HL-60 (cell line): ENCODE data around the gene SYVN1.

Experiments
- DNase-seq, 2 experiments: peaks; one replicate each; pipeline ENCODE4 v3.0.0-alpha.2; 2010 to 2020; ENCODE audit warnings: low read depth in 1 of 2, low spot score in 1 of 2
- H3K27ac ChIP-seq: fragments of 250-450 bp; sonication (Bioruptor Pico); replicated peaks from 2 replicates; pipeline ENCODE4 v1.5.1; 2020; ENCODE audit warnings: mild to moderate bottlenecking, moderate library complexity
- H3K27me3 ChIP-seq: fragments of 250-450 bp; sonication (Bioruptor Pico); 2 replicates; pipeline ENCODE4 v1.5.1; 2021; ENCODE audit warnings: mild to moderate bottlenecking, moderate library complexity; ENCODE audit not compliant: insufficient read depth, poor library complexity, severe bottlenecking
- H3K4me3 ChIP-seq: replicated peaks from 2 replicates; pipeline ENCODE4 v1.5.1; 2011; ENCODE audit warnings: mild to moderate bottlenecking, control low read depth, low read length; ENCODE audit not compliant: insufficient read depth
- GABPA ChIP-seq: IDR thresholded peaks from 2 replicates; pipeline ENCODE4 v1.6.1; 2012; ENCODE audit warnings: low read depth
- POLR2AphosphoS5 ChIP-seq: IDR thresholded peaks from 2 replicates; pipeline ENCODE4 v1.6.1; 2012; ENCODE audit warnings: low read depth
- SPI1 ChIP-seq: IDR thresholded peaks from 2 replicates; pipeline ENCODE4 v1.6.1; 2012; ENCODE audit warnings: low read depth, mild to moderate bottlenecking, borderline replicate concordance
- TF ChIP-seq, protein P1 (sequence below): IDR thresholded peaks from one replicate; pipeline ENCODE4 v1.5.1; 2011; ENCODE audit warnings: low read length, control low read depth, inconsistent platforms; ENCODE audit not compliant: insufficient read depth
- TF ChIP-seq, protein P2 (sequence below): IDR thresholded peaks from 2 replicates; pipeline ENCODE4 v1.6.1; 2012; ENCODE audit warnings: low read depth; ENCODE audit not compliant: insufficient replicate concordance

Gene SYVN1

DNA sequence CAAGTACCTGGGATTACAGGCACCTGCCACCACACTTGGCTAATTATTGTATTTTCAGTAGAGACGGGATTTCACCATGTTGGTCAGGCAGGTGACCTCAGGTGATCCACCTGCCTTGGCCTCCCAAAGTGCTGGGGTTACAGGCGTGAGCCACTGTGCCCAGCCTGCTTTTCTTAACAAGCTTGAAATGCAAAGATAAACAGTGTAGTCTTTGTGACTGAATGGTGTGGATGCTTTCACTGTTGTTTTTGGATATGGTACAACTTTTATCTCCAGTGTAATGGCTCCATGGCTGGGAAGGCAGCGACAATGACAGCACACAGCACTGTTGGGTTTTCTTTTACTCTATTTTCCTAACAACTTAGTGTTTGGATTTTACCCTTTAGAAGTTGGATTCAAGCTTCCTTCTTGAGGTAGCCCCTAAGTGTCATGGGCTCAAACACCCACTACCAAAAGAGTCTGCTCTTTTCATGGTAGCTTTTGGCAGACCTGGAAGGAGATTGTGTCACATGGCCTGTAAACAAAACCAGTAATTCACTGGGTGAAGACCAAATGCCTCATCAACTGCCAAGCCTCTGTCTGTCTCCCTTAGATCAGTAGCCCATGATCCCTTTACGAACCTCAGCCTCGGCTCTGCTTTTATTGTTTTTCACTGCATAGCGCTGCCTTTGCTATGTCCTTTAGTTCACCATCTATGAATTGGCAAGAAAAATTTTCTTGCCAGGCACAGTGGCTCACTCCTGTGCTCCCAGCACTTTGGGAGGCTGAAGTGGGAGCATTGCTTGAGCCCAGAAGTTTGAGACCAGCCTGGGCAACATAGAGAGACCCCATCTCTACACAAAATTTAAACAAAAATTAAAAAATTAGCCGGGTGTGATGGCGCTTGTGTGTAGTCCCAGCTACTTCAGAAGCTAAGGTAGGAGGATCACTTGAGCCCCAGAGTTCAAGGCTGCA is 31.9 kb downstream of the SYVN1 start:
- Histone ChIP-seq H3K27ac (no peak overlapping the region), H3K27me3 (no peaks in the 10 kb centered on the region), H3K4me3 (no peak overlapping the region)
- no peak for DNase-seq
- TF ChIP-seq, protein P1, sequence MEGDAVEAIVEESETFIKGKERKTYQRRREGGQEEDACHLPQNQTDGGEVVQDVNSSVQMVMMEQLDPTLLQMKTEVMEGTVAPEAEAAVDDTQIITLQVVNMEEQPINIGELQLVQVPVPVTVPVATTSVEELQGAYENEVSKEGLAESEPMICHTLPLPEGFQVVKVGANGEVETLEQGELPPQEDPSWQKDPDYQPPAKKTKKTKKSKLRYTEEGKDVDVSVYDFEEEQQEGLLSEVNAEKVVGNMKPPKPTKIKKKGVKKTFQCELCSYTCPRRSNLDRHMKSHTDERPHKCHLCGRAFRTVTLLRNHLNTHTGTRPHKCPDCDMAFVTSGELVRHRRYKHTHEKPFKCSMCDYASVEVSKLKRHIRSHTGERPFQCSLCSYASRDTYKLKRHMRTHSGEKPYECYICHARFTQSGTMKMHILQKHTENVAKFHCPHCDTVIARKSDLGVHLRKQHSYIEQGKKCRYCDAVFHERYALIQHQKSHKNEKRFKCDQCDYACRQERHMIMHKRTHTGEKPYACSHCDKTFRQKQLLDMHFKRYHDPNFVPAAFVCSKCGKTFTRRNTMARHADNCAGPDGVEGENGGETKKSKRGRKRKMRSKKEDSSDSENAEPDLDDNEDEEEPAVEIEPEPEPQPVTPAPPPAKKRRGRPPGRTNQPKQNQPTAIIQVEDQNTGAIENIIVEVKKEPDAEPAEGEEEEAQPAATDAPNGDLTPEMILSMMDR = no peak
- TF ChIP-seq, protein P2, sequence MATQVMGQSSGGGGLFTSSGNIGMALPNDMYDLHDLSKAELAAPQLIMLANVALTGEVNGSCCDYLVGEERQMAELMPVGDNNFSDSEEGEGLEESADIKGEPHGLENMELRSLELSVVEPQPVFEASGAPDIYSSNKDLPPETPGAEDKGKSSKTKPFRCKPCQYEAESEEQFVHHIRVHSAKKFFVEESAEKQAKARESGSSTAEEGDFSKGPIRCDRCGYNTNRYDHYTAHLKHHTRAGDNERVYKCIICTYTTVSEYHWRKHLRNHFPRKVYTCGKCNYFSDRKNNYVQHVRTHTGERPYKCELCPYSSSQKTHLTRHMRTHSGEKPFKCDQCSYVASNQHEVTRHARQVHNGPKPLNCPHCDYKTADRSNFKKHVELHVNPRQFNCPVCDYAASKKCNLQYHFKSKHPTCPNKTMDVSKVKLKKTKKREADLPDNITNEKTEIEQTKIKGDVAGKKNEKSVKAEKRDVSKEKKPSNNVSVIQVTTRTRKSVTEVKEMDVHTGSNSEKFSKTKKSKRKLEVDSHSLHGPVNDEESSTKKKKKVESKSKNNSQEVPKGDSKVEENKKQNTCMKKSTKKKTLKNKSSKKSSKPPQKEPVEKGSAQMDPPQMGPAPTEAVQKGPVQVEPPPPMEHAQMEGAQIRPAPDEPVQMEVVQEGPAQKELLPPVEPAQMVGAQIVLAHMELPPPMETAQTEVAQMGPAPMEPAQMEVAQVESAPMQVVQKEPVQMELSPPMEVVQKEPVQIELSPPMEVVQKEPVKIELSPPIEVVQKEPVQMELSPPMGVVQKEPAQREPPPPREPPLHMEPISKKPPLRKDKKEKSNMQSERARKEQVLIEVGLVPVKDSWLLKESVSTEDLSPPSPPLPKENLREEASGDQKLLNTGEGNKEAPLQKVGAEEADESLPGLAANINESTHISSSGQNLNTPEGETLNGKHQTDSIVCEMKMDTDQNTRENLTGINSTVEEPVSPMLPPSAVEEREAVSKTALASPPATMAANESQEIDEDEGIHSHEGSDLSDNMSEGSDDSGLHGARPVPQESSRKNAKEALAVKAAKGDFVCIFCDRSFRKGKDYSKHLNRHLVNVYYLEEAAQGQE = no peak
- TF ChIP-seq GABPA (no peak), SPI1 (no peak), POLR2AphosphoS5 (no peak)

DNA sequence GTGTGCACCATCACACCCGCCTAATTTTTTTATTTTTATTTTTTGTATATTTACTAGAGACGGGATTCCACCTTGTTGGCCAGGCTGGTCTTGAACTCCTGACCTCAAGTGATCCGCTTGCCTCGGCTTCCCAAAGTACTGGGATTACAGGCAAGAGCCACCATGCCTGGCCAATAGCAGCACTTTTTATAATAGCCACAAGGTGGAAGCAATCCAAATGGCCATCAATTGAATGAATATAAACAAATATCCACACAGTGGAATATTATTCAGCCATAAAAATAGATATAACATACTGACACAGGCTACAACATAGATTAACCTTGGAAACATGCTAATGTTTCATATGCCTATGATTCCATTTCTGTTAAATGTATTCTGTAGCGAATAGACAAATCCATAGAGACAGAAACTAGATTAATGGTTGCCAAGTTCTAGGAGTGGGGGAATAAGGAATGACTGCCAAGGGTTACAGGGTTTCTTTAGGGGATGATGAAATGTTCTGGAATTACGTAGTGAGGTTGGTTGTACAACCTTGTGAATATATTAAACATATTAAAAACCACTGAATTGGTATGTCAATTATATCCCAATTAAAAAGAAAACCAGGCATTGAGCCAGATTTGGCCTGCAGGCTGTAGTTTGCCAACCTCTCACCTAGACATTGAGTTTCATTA is 33.5 kb downstream of the SYVN1 start:
- no peak overlapping the region for H3K4me3 ChIP-seq
- H3K27ac ChIP-seq = no peak overlapping the region
- TF ChIP-seq, protein P2 = no peak
- no peak for TF ChIP-seq GABPA
- TF ChIP-seq, protein P1 = no peak
- TF ChIP-seq POLR2AphosphoS5 = no peak
- no peak for TF ChIP-seq SPI1
- no peak for DNase-seq
- no peaks in the 10 kb centered on the region for H3K27me3 ChIP-seq

DNA sequence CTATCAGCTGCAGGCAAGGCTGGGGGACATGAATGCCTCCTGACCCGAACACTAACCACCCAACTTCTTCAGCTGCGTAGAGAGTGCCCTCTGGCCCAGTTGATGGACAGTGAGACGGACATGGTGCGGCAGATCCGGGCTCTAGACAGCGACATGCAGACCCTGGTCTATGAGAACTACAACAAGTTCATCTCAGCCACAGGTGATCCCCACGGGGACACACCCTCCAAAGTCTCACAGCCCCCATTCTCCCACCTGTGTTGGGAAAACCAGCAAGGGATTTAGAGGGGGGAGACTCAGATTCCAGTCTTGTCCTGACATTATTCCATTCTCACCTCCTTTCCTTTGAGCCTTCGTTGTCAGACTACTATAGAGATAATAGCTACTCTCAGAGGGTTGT is 37.4 kb downstream of the SYVN1 start:
- Histone ChIP-seq H3K27ac (peak overlapping the region; percentile 22; the same call in 1 of the 2 replicates), H3K27me3 (no peaks in the 10 kb centered on the region), H3K4me3 (peak overlapping the region; percentile 66)
- TF ChIP-seq GABPA (no peak), POLR2AphosphoS5 (no peak), SPI1 (no peak)
- TF ChIP-seq, protein P1 = no peak
- TF ChIP-seq, protein P2 = no peak
- no peak for DNase-seq
